K562 (cell line): ENCODE results near the gene STEEP1. TPM values are rescaled to one million over a fixed set of nuclear protein-coding genes. Genes with fewer than 3 reads are reported as not detected.

Experiments used
- HEY1 ChIP-seq: fragments of 250-450 bp; sonication (Bioruptor Pico); IDR thresholded peaks from 2 replicates; pipeline ENCODE4 v1.5.0; 2020; ENCODE audit warnings: mild to moderate bottlenecking, moderate library complexity, borderline replicate concordance
- KAT7 ChIP-seq: sonication (generic); formaldehyde crosslinking; IDR thresholded peaks from 2 replicates; pipeline ENCODE4 v1.8.0; 2022; ENCODE audit warnings: missing genetic modification reagents, mild to moderate bottlenecking, borderline replicate concordance
- KDM5B ChIP-seq: fragments of 200-600 bp; sonication (generic); IDR thresholded peaks from 2 replicates; pipeline ENCODE4 v1.6.1; 2012; ENCODE audit warnings: low read depth, mild to moderate bottlenecking, moderate library complexity, low read length, control low read depth, inconsistent platforms; ENCODE audit not compliant: insufficient replicate concordance
- MGA ChIP-seq: fragments of 450-650 bp; IDR thresholded peaks from 2 replicates; pipeline ENCODE4 v1.6.1; 2016; ENCODE audit warnings: mild to moderate bottlenecking, moderate library complexity
- NCOA4 ChIP-seq: fragments of 450-650 bp; IDR thresholded peaks from 2 replicates; pipeline ENCODE4 v1.6.1; 2018; ENCODE audit warnings: mild to moderate bottlenecking; ENCODE audit not compliant: partially characterized antibody
- NKRF ChIP-seq: fragments of 450-650 bp; IDR thresholded peaks from 2 replicates; pipeline ENCODE4 v1.6.1; 2016; ENCODE audit warnings: borderline replicate concordance
- PML ChIP-seq: IDR thresholded peaks from 2 replicates; pipeline ENCODE4 v1.6.1; 2012; ENCODE audit warnings: low read length, inconsistent platforms
- RB1 ChIP-seq: fragments of 450-650 bp; IDR thresholded peaks from 2 replicates; pipeline ENCODE4 v1.6.1; 2017; ENCODE audit warnings: low read depth, mild to moderate bottlenecking
- TEAD1 ChIP-seq, 2 experiments: fragments of 450-650 bp in 1 of 2; sonication (generic) in 1 of 2; formaldehyde crosslinking; IDR thresholded peaks; 2 replicates each; pipeline versions ENCODE4 v1.4.0 to v1.8.0; 2020 to 2022; ENCODE audit warnings: mild to moderate bottlenecking in 2 of 2, missing genetic modification reagents in 1 of 2
- TFAP4 ChIP-seq: sonication (generic); formaldehyde crosslinking; IDR thresholded peaks from 2 replicates; pipeline ENCODE4 v1.8.0; 2022; ENCODE audit warnings: missing genetic modification reagents, mild to moderate bottlenecking, moderate library complexity, borderline replicate concordance
- TRIM24 ChIP-seq, 2 experiments: fragments of 450-650 bp; IDR thresholded peaks; 2 replicates each; pipeline ENCODE4 v1.6.1; 2016
- ZSCAN29 ChIP-seq: fragments of 450-650 bp; IDR thresholded peaks from 2 replicates; pipeline ENCODE4 v1.6.1; 2017
- polyA plus RNA-seq, 8 experiments: library from polyadenylated mRNA; depleted of rRNA in 4 of 8; stranded (reverse) in 5 of 8; unstranded in 3 of 8; fragments of >200 nt; fragmentation: Nextera tagmentation in 2 of 8; fragmentation: Illumina TruSeq in 1 of 8; extraction: Ambion mirVana in 2 of 8; extraction: Trizol in 1 of 8; gene quantifications; 2 replicates each; pipeline versions ENCODE4 v1.2.1 to v1.2.3, GENCODE V29; 2011 to 2014; ENCODE audit warnings: inconsistent platforms in 1 of 8, missing spikeins in 1 of 8
- total RNA-seq, 7 experiments: library from RNA; depleted of rRNA in 6 of 7; stranded (reverse); fragments of >200 nt in 6 of 7; fragmentation: Illumina TruSeq in 2 of 7; extraction: Trizol in 2 of 7; gene quantifications; 2 replicates each; pipeline versions ENCODE4 v1.2.1 to v1.2.3, GENCODE V29; 2011 to 2021; ENCODE audit warnings: low replicate concordance in 1 of 7

Gene STEEP1
- total and polyA plus RNA-seq, 9 of the 15 experiments (the other 6 are each of a cell fraction or from before 2014, with no cell fraction given), result 15.0 to 73.7 (median 40.3) TPM

- TF ChIP-seq KAT7, result no peak; the same call in 1 of the 2 replicates
- peak; percentile 11; the same call in 1 of the 2 replicates for TF ChIP-seq NKRF
- TF ChIP-seq TRIM24 (IDR thresholded peaks at IDR 0.05), result peak in 1 of 2 experiments; percentile 49; a peak in 2 of 4 replicates
- TF ChIP-seq ZSCAN29, result peak; percentile 81
- TF ChIP-seq RB1, result 0 out of 2 replicates have a peak, but pooled peaks have one; percentile 18
- 0 out of 2 replicates have a peak, but pooled peaks have one; percentile 22 for TF ChIP-seq MGA
- TF ChIP-seq PML, result peak; percentile 60; the same call in 1 of the 2 replicates
- peak; percentile 54; the same call in 1 of the 2 replicates for TF ChIP-seq TFAP4
- TF ChIP-seq NCOA4, result no peak
- no peak for TF ChIP-seq HEY1 (CRISPR knock-in tag)
- TF ChIP-seq KDM5B, result peak; percentile 88
- TF ChIP-seq TEAD1 (CRISPR knock-in tag; IDR thresholded peaks at IDR 0.05), result peak in 1 of 2 experiments; percentile 57; a peak in 1 of 4 replicates
These were observed 9.4 kb upstream of the STEEP1 start, which contains the start of gene UBE2A (continued) for GRCh38 chrX:119574394-119575266.
